Suprapubic skin (tissue), 4 donors: ENCODE measurements around the gene SNUPN. TPM values are rescaled to one million over a fixed set of nuclear protein-coding genes. Genes with fewer than 3 reads are reported as not detected.

ENCODE experiments used
- DNase-seq, 2 donors: peaks; one replicate each; pipeline ENCODE4 v3.0.0-alpha.2; 2019; ENCODE audit warnings: low spot score in 2 of 2
- H3K27ac ChIP-seq: fragments of 200-600 bp; sonication (generic); one replicate; pipeline ENCODE4 v1.5.1; 2019
- H3K27me3 ChIP-seq: fragments of 200-600 bp; sonication (generic); one replicate; pipeline ENCODE4 v1.5.1; 2019
- H3K36me3 ChIP-seq: fragments of 200-600 bp; sonication (generic); one replicate; pipeline ENCODE4 v1.5.1; 2019
- H3K4me1 ChIP-seq: fragments of 200-600 bp; sonication (generic); one replicate; pipeline ENCODE4 v1.5.1; 2019
- H3K4me3 ChIP-seq: fragments of 200-600 bp; sonication (generic); one replicate; pipeline ENCODE4 v1.5.1; 2019; ENCODE audit warnings: mild to moderate bottlenecking
- H3K9me3 ChIP-seq: fragments of 200-600 bp; sonication (generic); one replicate; pipeline ENCODE4 v1.5.1; 2019
- EP300 ChIP-seq: sonication (generic); formaldehyde crosslinking; IDR thresholded peaks from one replicate; pipeline ENCODE4 v1.6.1; 2017; ENCODE audit warnings: antibody characterized with exemption
- POLR2A ChIP-seq, 2 donors: fragments of 450-650 bp; IDR thresholded peaks; one replicate each; pipeline ENCODE4 v1.6.1; 2017; ENCODE audit warnings: antibody characterized with exemption in 2 of 2, mild to moderate bottlenecking in 2 of 2, moderate library complexity in 2 of 2
- POLR2AphosphoS5 ChIP-seq, 3 donors: sonication (generic); formaldehyde crosslinking; IDR thresholded peaks; one replicate each; pipeline ENCODE4 v1.6.1; 2017; ENCODE audit warnings: antibody characterized with exemption in 3 of 3
- WGBS: methylation state at CpG from one replicate; pipeline ENCODE4 v1.1.5; 2018; 5-methylcytosine and 5-hydroxymethylcytosine counted together
- total RNA-seq, 4 donors: library from RNA; depleted of rRNA; stranded (reverse); fragments of >200 nt; gene quantifications; one replicate each; pipeline ENCODE4 v1.1.0, GENCODE V29; 2016
- TF ChIP-seq, protein P1 (sequence below), 2 donors: fragments of 200-600 bp in 1 of 2; fragments of 450-650 bp in 1 of 2; sonication (generic) in 1 of 2; IDR thresholded peaks; one replicate each; pipeline ENCODE4 v1.5.1; 2016 to 2019; ENCODE audit warnings: antibody characterized with exemption in 2 of 2, mild to moderate bottlenecking in 1 of 2, moderate library complexity in 1 of 2

Gene SNUPN
- total RNA-seq, 4 donors from 2014 or later = 12.8 to 31.7 (median 17.5) TPM

DNA sequence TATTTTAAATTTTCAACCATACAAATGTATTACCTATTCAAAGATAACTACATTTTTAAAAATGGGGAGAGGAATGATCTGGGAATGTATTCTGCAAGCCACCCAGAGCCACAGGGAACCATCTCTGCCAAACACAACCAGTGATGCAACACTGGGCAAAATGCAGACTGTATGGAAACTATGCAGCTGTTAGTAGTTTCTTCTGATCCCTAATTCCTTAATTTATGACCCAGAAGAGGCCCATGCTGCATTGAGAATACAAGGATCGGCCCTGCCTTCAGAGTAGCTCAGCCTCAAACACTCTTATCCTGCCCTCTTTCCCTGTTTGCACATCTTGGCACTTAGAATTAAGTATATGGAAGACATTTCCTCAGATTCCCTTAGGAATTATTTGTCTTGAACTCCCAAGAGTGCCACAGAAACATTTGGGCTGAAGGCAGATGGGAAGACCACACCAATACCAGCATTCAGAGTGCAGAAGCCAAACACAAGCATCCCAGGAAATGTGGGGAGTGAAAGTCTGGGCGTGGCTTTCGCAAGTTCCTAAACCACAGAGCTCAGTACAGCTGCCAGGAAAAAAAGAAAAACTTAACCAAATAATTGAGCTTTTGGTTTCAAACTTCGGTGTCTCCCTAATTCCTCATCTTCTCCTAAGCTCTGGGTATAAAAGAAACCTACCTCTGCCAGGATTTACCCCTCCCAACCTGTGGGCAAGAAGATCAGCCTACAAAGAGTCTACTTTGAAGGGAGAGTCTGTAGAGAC lies 5.3 kb downstream of the SNUPN start:
- DNase-seq = peak in 1 of 2 donors; percentile 73
- H3K36me3 ChIP-seq = peaks cover 41% of the 10 kb centered on the region
- TF ChIP-seq, protein P1, sequence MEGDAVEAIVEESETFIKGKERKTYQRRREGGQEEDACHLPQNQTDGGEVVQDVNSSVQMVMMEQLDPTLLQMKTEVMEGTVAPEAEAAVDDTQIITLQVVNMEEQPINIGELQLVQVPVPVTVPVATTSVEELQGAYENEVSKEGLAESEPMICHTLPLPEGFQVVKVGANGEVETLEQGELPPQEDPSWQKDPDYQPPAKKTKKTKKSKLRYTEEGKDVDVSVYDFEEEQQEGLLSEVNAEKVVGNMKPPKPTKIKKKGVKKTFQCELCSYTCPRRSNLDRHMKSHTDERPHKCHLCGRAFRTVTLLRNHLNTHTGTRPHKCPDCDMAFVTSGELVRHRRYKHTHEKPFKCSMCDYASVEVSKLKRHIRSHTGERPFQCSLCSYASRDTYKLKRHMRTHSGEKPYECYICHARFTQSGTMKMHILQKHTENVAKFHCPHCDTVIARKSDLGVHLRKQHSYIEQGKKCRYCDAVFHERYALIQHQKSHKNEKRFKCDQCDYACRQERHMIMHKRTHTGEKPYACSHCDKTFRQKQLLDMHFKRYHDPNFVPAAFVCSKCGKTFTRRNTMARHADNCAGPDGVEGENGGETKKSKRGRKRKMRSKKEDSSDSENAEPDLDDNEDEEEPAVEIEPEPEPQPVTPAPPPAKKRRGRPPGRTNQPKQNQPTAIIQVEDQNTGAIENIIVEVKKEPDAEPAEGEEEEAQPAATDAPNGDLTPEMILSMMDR (IDR thresholded peaks at IDR 0.05) = no peak
- TF ChIP-seq POLR2AphosphoS5 (IDR thresholded peaks at IDR 0.05) (no peak), EP300 (no peak)
- H3K4me1 ChIP-seq = peaks cover 25% of the 10 kb centered on the region
- no peaks in the 10 kb centered on the region for H3K27me3 ChIP-seq
- H3K9me3 ChIP-seq = no peaks in the 10 kb centered on the region
- 16% methylated on average over 4 of the region's 4 CpGs for WGBS
- peak overlapping the region; percentile 76 for H3K27ac ChIP-seq
- peak overlapping the region; percentile 19 for H3K4me3 ChIP-seq

GRCh38 chr15:75616766-75617165 lies 8.8 kb downstream of the SNUPN start:
- no peaks in the 10 kb centered on the region for H3K9me3 ChIP-seq
- TF ChIP-seq POLR2A (IDR thresholded peaks at IDR 0.05) = no peak
- TF ChIP-seq, protein P1 (IDR thresholded peaks at IDR 0.05) = no peak
- no peak for TF ChIP-seq EP300
- TF ChIP-seq POLR2AphosphoS5 (IDR thresholded peaks at IDR 0.05) = no peak
- H3K36me3 ChIP-seq = peaks cover 62% of the 10 kb centered on the region
- no peaks in the 10 kb centered on the region for H3K27me3 ChIP-seq
- DNase-seq = no peak
- no peak overlapping the region for H3K4me3 ChIP-seq
- peaks cover 25% of the 10 kb centered on the region for H3K4me1 ChIP-seq
- H3K27ac ChIP-seq = no peak overlapping the region

- H3K36me3 ChIP-seq = peaks cover 84% of the 10 kb centered on the region
These were observed 18.5 kb downstream of the SNUPN start for GRCh38 chr15:75606711-75607699.

DNA sequence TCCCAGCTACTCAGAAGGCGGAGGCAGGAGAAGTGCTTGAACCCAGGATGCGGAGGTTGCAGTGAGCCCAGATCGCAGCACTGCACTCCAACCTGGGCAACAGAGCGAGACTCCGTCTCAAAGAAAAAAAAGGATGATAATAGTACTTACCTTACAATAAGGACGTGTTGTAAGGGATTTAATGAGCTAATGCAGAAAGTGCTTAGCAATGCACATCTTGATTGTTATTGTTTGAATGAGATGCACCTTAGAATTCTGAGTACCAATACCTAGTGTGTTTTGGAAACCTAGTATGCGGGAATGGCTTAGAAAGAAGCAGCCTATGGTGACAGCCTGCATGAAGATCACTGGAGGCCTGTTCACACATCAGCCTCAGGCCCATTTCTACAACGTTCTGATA lies 19.5 kb downstream of the SNUPN start:
- H3K9me3 ChIP-seq = no peaks in the 10 kb centered on the region
- H3K4me1 ChIP-seq = no peaks in the 10 kb centered on the region
- H3K27ac ChIP-seq = no peak overlapping the region
- no peak overlapping the region for H3K4me3 ChIP-seq
- no peaks in the 10 kb centered on the region for H3K27me3 ChIP-seq
- TF ChIP-seq POLR2AphosphoS5 (IDR thresholded peaks at IDR 0.05) = no peak
- TF ChIP-seq POLR2A (IDR thresholded peaks at IDR 0.05) = no peak
- no peak for TF ChIP-seq EP300
- TF ChIP-seq, protein P1 (IDR thresholded peaks at IDR 0.05) = no peak
- 90% methylated on average over 8 of the region's 8 CpGs for WGBS
- peaks cover 87% of the 10 kb centered on the region for H3K36me3 ChIP-seq
- no peak for DNase-seq

More at GRCh38 chr15:75606711-75607699, 18.5 kb downstream of the SNUPN start:
- H3K27me3 ChIP-seq = no peaks in the 10 kb centered on the region
- WGBS = 78% methylated on average over 6 of the region's 6 CpGs
- no peaks in the 10 kb centered on the region for H3K9me3 ChIP-seq
- no peak overlapping the region for H3K27ac ChIP-seq
- H3K4me3 ChIP-seq = no peak overlapping the region
- TF ChIP-seq EP300 (no peak), POLR2A (IDR thresholded peaks at IDR 0.05) (no peak)
- H3K4me1 ChIP-seq = no peaks in the 10 kb centered on the region
- DNase-seq = no peak

GRCh38 chr15:75599401-75599800 lies 26.1 kb downstream of the SNUPN start:
- H3K27ac ChIP-seq = no peak overlapping the region
- 32% methylated on average over 2 of the region's 2 CpGs for WGBS
- DNase-seq = no peak

More at GRCh38 chr15:75599401-75599800, 26.1 kb downstream of the SNUPN start:
- no peaks in the 10 kb centered on the region for H3K9me3 ChIP-seq
- peaks cover 9% of the 10 kb centered on the region for H3K4me1 ChIP-seq
- H3K36me3 ChIP-seq = peaks cover 90% of the 10 kb centered on the region
- H3K27me3 ChIP-seq = no peaks in the 10 kb centered on the region
- no peak for TF ChIP-seq EP300
- TF ChIP-seq, protein P1 (IDR thresholded peaks at IDR 0.05) = no peak
- TF ChIP-seq POLR2A (IDR thresholded peaks at IDR 0.05) = no peak
- no peak for TF ChIP-seq POLR2AphosphoS5 (IDR thresholded peaks at IDR 0.05)
- H3K4me3 ChIP-seq = no peak overlapping the region
